Smooth muscle cell (in vitro differentiated cells): Measurements from ENCODE around the gene TNS1. TPM values are rescaled to one million over a fixed set of nuclear protein-coding genes. Genes with fewer than 3 reads are reported as not detected.

Experiments used
- DNase-seq: peaks from one replicate; lab custom pipeline; 2025; ENCODE audit not compliant: unreplicated experiment; lab: John Stamatoyannopoulos, UW
- H2AFZ ChIP-seq: fragments of 200-600 bp; sonication (generic); 2 replicates; pipeline ENCODE4 v1.6.0; 2016; ENCODE audit warnings: antibody characterized with exemption, low read depth, mild to moderate bottlenecking
- H3F3A ChIP-seq: fragments of 200-600 bp; sonication (generic); 2 replicates; pipeline ENCODE4 v1.6.0; 2017; ENCODE audit warnings: antibody characterized with exemption, low read depth
- H3K27ac ChIP-seq: fragments of 200-600 bp; sonication (generic); 2 replicates; pipeline ENCODE4 v1.5.1; 2016; ENCODE audit warnings: low read depth, mild to moderate bottlenecking
- H3K27me3 ChIP-seq: fragments of 200-600 bp; sonication (generic); 2 replicates; pipeline ENCODE4 v1.6.1; 2016; ENCODE audit warnings: low read depth, mild to moderate bottlenecking
- H3K36me3 ChIP-seq: fragments of 200-600 bp; sonication (generic); 2 replicates; pipeline ENCODE4 v1.5.1; 2016; ENCODE audit warnings: low read depth
- H3K4me1 ChIP-seq: fragments of 200-600 bp; sonication (generic); 2 replicates; pipeline ENCODE4 v1.5.1; 2016; ENCODE audit warnings: low read depth
- H3K4me2 ChIP-seq: fragments of 200-600 bp; sonication (generic); 2 replicates; pipeline ENCODE4 v1.6.0; 2016; ENCODE audit warnings: mild to moderate bottlenecking
- H3K4me3 ChIP-seq: fragments of 200-600 bp; sonication (generic); 2 replicates; pipeline ENCODE4 v1.5.1; 2016; ENCODE audit warnings: mild to moderate bottlenecking
- H3K79me2 ChIP-seq: fragments of 200-600 bp; sonication (generic); 2 replicates; pipeline ENCODE4 v1.6.0; 2016; ENCODE audit warnings: low read depth, mild to moderate bottlenecking
- H3K9ac ChIP-seq: fragments of 200-600 bp; sonication (generic); 2 replicates; pipeline ENCODE4 v1.6.0; 2016; ENCODE audit warnings: low read depth
- H3K9me3 ChIP-seq: fragments of 200-600 bp; sonication (generic); replicated peaks from 2 replicates; pipeline ENCODE4 v1.5.1; 2016; ENCODE audit warnings: low read depth
- H4K20me1 ChIP-seq: fragments of 200-600 bp; sonication (generic); 2 replicates; pipeline ENCODE4 v1.6.0; 2016; ENCODE audit warnings: low read depth
- CTCF ChIP-seq: fragments of 200-600 bp; sonication (generic); IDR thresholded peaks from 2 replicates; pipeline ENCODE4 v1.5.1; 2017; ENCODE audit warnings: borderline replicate concordance, mild to moderate bottlenecking, antibody characterized with exemption; ENCODE audit not compliant: insufficient read depth, poor library complexity, severe bottlenecking
- WGBS: methylation state at CpG from one replicate; pipeline ENCODE4 v1.1.7; 2016; ENCODE audit warnings: low lambda C conversion rate; 5-methylcytosine and 5-hydroxymethylcytosine counted together
- polyA plus RNA-seq: library from polyadenylated mRNA; unstranded; fragments of >200 nt; fragmentation: Nextera tagmentation; extraction: Ambion mirVana; gene quantifications from 2 replicates; pipeline ENCODE4 v1.2.1, GENCODE V29; 2016
- total RNA-seq: library from RNA; depleted of rRNA; stranded (reverse); fragments of >200 nt; gene quantifications from 2 replicates; pipeline ENCODE4 v1.2.3, GENCODE V29; 2014

The TNS1 gene
- total and polyA plus RNA-seq, 2 experiments from 2014 or later: 52.3 to 61.5 TPM

- Histone ChIP-seq H3K9ac (peak overlapping the region; percentile 87), H3F3A (peaks cover 16% of the 10 kb centered on the region), H3K27me3 (no peaks in the 10 kb centered on the region), H2AFZ (no peak overlapping the region), H3K4me1 (peaks cover 41% of the 10 kb centered on the region), H3K27ac (peak overlapping the region; percentile 96), H3K4me3 (no peak overlapping the region), H4K20me1 (peaks cover 32% of the 10 kb centered on the region), H3K79me2 (peaks cover 72% of the 10 kb centered on the region), H3K9me3 (no peaks in the 10 kb centered on the region), H3K36me3 (no peaks in the 10 kb centered on the region), H3K4me2 (peak overlapping the region; percentile 76)
- no peak for DNase-seq
- TF ChIP-seq CTCF: no peak
- 75% methylated on average over 3 of the region's 3 CpGs for WGBS
Observed at GRCh38 chr2:217933617-217933993, 69.2 kb downstream of the TNS1 start.

GRCh38 chr2:217932803-217933616 is 69.8 kb downstream of the TNS1 start:
- H3K4me2 ChIP-seq: peak overlapping the region; percentile 76
- peaks cover 12% of the 10 kb centered on the region for H3F3A ChIP-seq
- WGBS: 46% methylated on average over 21 of the region's 21 CpGs
- no peaks in the 10 kb centered on the region for H3K9me3 ChIP-seq
- no peak for TF ChIP-seq CTCF
- peaks cover 38% of the 10 kb centered on the region for H4K20me1 ChIP-seq
- DNase-seq: no peak
- H3K27me3 ChIP-seq: no peaks in the 10 kb centered on the region
- H3K79me2 ChIP-seq: peaks cover 72% of the 10 kb centered on the region
- H3K27ac ChIP-seq: peak overlapping the region; percentile 96
- no peaks in the 10 kb centered on the region for H3K36me3 ChIP-seq
- no peak overlapping the region for H2AFZ ChIP-seq
- H3K4me3 ChIP-seq: no peak overlapping the region
- H3K4me1 ChIP-seq: peaks cover 35% of the 10 kb centered on the region
- H3K9ac ChIP-seq: peak overlapping the region; percentile 87

- Histone ChIP-seq H3K36me3 (no peaks in the 10 kb centered on the region), H3K4me1 (peaks cover 26% of the 10 kb centered on the region), H2AFZ (no peak overlapping the region), H3K4me2 (peak overlapping the region; percentile 76), H3K79me2 (peaks cover 72% of the 10 kb centered on the region), H3K4me3 (no peak overlapping the region), H3K9me3 (no peaks in the 10 kb centered on the region), H3F3A (peaks cover 12% of the 10 kb centered on the region), H3K9ac (peak overlapping the region; percentile 87), H4K20me1 (peaks cover 48% of the 10 kb centered on the region), H3K27me3 (no peaks in the 10 kb centered on the region), H3K27ac (peak overlapping the region; percentile 96)
- WGBS: 85% methylated on average over 6 of the region's 6 CpGs
- TF ChIP-seq CTCF: no peak
- DNase-seq: no peak
Observed at GRCh38 chr2:217931846-217932560, 70.8 kb downstream of the TNS1 start.
